ENCODE data around the gene PHOX2A.
"Not testable (repeated sequence)": the region's sequence is repeated elsewhere in the genome, so short reads cannot be mapped to it uniquely, and the experiment has no call there.

The PHOX2A gene

DNA sequence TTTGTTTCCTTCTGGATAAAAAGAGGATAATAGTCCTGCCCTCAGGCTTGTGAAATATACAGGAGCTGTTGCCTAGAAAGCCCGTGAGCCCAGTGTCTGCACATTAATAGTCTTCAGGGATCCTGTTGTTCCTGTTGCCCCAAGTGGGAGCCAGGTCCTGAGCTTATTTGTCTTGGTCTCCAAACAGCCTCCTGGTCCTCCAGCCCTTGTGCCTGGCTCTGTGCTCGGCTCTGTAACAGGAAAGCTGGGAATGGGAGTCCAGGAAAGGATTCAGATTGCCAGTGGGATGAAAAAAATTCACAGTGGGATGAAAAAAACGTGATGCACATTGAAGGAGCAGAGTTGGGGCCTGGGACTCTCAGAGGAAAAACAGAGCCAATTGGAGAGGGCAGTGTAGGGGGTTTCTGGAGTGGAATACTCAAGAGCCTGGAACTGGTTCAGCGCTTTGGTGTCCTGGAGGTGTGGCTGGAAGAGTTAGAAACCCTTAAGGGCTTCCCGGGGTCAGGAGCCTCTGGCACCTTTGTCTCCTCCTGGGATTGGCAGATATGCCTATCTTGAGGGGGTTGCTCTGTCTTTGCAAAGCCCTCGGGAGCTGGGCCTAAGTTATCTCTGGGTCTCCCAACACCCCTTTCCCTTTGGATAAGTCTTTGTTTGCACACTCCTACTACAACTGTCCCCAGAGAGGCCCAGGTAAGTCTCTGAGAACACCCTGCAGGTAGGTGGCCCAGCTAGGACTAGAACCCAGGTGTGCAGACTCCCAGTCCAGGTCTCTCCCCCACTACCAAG, 21.7 kb downstream of the PHOX2A start:
- DNase-seq (ENCODE audit: low read depth in 2 of 2), result no peak

DNA sequence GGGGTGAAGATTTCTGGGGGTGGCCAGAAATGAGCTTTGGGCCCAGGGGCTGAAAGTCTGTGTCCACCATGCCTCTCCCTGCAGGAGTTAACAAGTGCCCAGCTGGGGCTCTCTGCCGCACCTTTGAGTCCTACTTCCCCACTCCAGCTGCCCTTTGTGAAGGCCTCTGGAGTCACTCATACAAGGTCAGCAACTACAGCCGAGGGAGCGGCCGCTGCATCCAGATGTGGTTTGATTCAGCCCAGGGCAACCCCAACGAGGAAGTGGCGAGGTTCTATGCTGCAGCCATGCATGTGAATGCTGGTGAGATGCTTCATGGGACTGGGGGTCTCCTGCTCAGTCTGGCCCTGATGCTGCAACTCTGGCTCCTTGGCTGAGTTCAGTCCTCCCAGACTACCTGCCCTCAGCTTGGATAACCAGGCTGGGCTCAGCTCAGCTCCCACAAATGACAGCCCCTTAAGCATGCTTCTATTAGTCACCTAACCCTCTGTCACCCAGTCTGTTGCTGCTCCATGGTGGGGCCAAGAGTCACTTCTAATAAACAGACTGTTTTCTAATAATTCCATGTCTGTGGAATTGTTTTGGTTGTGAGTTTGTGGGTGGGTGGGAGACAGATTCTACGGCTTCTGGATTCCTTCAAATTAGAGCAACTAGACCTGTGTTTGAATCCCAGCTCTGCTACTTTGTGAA, 22.4 kb downstream of the PHOX2A start:
- DNase-seq (ENCODE audit: low read depth in 2 of 2), result no peak

DNA sequence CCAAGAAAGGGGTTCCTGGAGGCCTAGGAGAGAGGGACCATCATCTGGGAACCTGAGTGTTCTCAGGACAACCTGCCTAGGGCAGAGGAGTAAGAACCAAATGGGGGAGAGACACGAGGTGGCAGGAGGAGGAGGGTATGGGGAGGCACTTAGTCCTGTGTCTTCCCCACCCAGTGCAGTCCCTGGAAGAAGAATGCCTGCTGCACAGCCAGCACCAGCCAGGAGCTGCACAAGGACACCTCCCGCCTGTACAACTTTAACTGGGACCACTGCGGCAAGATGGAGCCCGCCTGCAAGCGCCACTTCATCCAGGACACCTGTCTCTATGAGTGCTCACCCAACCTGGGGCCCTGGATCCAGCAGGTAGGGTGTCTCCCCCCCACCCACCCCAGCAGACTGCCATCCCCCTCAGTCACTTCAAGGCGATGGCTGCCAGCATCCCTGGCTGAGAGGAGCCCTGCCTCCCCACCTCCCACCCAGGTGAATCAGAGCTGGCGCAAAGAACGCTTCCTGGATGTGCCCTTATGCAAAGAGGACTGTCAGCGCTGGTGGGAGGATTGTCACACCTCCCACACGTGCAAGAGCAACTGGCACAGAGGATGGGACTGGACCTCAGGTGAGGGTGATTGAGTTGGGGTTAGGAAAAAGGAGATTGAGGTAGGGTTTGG, 23.1 kb downstream of the PHOX2A start:
- DNase-seq (ENCODE audit: low read depth in 2 of 2), result no peak

DNA sequence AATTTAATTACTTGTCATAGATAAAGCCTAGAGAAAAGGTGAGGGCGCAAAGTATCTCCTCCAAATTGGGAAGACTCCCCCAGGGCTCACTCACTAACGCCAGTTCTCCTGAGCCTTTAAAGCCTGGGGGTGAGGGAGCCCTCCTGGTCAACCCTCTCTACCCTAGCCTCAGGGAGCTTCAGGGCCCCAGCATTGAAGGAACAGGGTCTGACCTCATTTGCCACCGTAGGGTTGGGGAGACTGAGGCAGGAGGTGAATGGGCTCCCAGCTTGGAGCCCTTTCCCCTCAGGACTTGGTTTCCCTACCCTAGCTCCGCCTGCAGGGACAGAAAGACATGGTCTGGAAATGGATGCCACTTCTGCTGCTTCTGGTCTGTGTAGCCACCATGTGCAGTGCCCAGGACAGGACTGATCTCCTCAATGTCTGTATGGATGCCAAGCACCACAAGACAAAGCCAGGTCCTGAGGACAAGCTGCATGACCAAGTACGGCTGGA, 25.7 kb downstream of the PHOX2A start:
- no peak for DNase-seq (ENCODE audit: low read depth in 2 of 2)

DNA sequence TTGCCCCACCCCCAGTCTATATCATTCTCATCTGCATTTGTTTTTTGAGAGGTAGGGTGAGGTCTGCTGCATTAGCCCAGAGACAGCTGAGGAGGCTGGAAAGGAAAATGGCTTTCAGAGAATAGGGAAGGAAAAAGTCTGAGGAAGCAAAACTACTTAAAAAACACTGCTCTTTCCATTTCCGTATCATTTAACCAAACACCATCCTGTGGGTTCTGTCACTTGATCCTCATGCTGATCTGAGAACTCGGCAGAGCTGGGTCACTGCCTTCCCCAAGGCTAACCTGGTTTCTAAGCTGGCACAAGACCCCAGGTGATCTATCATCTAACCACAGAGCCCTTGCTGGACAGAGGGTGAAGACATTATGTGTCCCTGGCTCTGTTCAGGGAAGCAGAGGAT, 26.1 kb downstream of the PHOX2A start:
- DNase-seq (ENCODE audit: low read depth in 2 of 2), result no peak

DNA sequence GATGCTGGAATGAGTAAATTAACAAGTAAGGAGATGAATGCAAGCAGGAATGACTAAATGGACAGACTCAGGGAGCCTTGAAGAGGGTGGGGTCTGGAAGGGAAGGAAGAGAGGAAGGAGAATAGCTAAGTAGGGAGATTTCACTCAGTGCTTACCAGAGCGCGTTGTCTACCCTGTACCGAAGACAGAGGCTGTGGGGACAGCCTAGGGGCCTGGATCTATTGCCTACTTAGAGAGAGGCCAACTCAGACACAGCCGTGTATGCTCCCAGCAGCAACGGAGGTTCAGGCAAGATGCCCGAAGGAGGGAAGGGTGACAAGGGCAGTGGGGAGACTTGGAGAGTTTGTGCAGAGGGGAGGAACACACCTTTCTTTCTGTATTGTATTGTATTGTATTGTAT, 27.3 kb downstream of the PHOX2A start, which contains the start of gene FOLR2:
FOLR2 (plus strand) TSS at position 157 of the 400 bp plus-strand sequence. CDS start 1,791 bp downstream, outside the sequence.
- no peak for DNase-seq (ENCODE audit: low read depth in 2 of 2)

DNA sequence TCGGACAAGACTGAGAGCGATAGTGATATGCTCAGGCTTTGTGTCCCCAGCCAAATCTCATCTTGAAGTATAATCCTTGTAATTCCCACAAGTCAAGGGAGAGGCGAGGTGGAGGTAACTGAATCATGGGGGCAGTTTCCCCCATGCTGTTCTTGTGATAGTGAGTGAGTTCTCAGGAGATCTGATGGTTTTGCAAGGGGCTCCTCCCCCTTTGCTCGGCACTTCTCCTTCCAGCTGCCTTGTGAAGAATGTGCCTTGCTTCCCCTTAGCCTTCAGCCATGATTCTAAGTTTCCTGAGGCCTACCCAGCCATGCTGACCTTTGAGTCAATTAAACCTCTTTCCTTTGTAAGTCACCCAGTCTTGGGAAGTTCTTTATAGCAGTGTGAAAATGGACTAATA, 34.9 kb downstream of the PHOX2A start:
- no peak for DNase-seq (ENCODE audit: low read depth in 2 of 2)

DNA sequence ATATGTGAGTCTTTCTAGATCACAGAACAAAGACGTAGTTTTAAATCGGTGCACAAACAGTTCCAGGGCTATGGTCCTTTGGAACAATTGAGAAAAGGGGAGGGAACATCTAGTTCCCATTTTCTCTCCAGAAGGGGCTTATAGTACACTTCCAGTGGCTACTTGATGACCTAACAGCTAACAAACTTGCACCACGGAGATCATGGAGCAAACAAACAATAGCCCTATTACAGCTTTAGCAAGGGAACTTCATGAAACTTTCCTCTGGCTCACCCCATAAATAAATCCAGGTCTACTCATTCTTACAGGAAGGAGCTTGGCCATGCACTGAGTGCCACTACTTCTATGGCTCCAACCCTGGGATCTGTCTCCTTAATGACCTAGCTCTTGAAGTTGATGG, 35.7 kb downstream of the PHOX2A start:
- DNase-seq (ENCODE audit: low read depth in 2 of 2), result no peak

DNA sequence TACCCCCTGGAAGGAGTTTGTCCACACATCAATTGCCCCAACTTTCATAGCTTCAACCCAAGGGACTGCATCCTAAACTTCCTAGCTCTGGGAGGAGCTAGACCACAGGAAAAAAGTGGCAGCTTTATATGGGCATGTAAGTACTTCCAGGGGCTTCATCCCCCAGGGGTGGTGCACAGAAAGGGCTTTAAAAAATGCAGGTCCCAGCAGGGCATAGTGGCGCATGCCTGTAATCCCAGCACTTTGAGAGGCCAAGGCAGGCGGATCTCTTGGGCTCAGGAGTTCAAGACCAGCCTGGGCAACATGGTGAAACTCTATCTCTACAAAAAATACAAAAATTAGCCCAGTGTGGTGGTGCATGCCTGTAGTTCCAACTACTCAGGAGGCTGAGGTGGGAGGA, 37.2 kb downstream of the PHOX2A start:
- not testable (repeated sequence) for DNase-seq (ENCODE audit: low read depth in 2 of 2)

DNA sequence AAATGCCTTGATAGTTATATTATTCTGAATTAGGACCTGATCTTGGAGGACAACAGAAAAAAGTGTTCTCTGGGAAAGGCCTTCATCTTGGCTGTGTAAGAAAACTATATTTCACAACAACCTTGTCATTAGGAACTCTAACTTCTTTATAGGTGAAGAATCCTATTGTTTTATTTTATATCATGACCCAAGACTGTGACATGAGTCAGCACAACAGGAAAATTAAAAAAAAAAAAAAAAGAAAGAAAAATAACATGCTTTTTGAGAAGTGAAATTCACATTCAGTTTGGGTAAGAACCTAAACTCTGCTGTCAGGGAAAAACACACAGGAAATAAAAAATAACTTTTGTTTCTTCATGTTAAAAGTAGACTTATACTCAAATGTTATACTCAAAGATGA, 39.1 kb downstream of the PHOX2A start:
- DNase-seq (ENCODE audit: low read depth in 2 of 2), result no peak

DNA sequence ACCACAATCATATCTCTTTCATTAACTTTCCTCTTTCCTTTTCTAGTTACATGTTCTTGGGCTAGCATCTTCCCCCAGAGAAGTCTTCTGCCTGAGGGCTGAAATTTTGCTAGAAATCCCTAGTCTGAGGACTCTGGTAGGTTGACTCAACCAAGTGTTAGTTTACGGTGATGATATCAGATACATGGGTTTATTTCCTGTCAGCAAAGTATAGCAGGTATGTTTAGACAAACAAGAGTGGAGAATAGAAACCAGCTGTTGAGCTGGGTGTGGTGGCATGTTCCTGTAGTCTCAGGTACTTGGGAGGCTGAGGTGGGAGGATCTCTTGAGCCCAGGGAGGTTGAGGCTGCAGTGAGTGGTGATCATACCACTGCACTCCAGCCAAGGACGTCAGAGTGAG, 40.8 kb downstream of the PHOX2A start:
- DNase-seq (ENCODE audit: low read depth in 2 of 2), result no peak

DNA sequence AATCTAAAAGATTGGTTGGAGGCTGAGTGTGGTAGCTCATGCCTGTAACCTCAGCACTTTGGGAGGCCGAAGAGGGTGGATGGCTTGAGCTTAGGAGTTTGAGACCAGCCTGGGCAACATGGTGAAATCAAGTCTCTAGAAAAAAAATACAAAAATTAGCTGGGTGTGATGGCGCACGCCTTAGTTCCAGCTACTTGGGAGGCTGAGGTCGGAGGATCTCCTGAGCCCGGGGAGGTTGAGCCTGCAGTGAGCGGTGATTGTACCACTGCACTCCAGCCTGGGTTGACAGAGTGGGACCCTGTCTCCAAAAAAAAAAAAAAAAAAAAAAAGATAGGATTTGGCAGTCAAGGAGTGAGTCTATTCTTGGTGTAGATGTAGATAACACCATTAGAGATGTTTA, 41.4 kb downstream of the PHOX2A start:
- no peak for DNase-seq (ENCODE audit: low read depth in 2 of 2)

DNA sequence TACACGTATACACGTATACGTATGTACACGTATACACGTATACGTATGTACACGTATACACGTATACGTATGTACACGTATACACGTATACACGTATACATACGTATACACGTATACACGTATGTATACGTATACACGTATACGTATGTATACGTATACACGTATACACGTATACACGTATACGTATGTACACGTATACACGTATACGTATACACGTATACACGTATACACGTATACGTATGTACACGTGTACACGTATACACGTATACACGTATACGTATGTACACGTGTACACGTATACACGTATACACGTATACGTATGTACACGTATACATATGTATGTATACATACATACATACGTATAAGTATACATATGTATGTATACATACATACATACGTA, 42.5 kb downstream of the PHOX2A start:
- DNase-seq (ENCODE audit: low read depth in 2 of 2), result not testable (repeated sequence)

DNA sequence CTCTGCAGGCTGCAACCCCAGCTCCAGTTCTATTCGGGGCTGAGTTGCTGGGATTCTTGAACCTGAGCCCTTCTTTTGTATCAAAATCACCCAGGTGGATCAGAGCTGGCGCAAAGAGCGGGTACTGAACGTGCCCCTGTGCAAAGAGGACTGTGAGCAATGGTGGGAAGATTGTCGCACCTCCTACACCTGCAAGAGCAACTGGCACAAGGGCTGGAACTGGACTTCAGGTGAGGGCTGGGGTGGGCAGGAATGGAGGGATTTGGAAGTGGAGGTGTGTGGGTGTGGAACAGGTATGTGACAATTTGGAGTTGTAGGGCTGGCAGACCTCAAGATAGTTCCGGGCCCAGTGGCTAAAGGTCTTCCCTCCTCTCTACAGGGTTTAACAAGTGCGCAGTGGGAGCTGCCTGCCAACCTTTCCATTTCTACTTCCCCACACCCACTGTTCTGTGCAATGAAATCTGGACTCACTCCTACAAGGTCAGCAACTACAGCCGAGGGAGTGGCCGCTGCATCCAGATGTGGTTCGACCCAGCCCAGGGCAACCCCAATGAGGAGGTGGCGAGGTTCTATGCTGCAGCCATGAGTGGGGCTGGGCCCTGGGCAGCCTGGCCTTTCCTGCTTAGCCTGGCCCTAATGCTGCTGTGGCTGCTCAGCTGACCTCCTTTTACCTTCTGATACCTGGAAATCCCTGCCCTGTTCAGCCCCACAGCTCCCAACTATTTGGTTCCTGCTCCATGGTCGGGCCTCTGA, 48.3 kb downstream of the PHOX2A start:
- no peak for DNase-seq (ENCODE audit: low read depth in 2 of 2)

DNA sequence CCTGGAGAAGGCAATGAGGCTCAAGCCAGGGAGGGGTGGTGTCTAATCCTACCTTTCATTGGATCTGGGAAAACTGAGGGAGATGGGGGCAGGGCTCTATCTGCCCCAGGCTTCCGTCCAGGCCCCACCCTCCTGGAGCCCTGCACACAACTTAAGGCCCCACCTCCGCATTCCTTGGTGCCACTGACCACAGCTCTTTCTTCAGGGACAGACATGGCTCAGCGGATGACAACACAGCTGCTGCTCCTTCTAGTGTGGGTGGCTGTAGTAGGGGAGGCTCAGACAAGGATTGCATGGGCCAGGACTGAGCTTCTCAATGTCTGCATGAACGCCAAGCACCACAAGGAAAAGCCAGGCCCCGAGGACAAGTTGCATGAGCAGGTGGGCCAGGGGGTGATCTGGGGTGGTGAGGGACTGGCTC, 52.0 kb downstream of the PHOX2A start, which contains the start of gene FOLR1:
FOLR1 (plus strand) TSS at position 180 of the 421 bp plus-strand sequence; CDS start at position 214, 34 bp downstream.
- no peak for DNase-seq (ENCODE audit: low read depth in 2 of 2)

DNA sequence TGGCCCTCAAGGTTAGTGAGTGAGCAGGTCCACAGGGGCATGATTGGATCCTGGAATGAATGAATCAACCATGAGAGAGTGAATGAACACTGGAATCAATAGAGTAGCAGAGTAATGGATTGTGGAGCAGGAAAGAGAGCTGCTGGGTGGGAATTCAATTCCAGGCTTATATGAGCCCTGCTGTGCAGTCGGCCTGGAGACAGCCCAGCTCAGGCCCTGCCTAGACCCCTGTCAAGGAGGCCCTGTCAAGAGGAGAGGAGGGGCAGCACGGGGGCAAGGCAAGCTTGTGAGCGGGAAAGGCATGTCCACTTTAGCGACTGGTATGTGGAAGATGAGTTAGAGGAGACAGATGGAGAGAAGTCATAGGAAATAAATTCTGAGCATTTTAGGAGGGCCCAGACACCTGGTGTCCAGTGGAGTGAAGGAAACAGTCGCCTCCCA, 53.3 kb downstream of the PHOX2A start:
- no peak for DNase-seq (ENCODE audit: low read depth in 2 of 2)

DNA sequence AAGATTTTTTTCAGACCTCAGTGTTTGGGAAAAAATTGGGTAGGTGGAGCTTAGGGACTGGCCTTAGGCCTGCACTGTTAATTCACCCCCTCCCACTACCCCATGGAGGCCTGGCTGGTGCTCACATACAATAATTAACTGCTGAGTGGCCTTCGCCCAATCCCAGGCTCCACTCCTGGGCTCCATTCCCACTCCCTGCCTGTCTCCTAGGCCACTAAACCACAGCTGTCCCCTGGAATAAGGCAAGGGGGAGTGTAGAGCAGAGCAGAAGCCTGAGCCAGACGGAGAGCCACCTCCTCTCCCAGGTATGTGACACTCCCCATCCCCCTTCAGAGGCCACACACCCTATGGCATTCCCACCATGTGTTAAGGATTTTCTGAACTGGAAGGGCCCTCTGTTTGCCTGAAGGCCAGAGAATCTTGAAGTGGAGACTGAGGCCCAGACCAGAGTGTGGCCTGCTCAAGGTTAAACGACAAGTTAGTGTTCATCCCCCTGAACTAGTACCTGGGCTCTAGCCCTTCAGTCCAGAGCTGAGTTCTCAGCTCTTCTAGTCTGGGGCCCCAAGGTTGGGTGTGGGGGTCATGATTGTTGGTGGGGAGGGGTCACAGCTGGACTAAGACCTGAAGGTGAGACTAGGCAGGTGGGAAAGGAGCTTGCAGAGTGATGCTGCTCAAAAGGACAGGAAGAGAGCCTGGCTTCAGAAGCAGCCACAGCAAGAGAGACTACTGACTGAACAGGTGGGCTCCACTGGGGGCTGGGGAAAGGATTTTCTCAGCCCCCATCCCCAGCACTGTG, 54.3 kb downstream of the PHOX2A start:
- no peak for DNase-seq (ENCODE audit: low read depth in 2 of 2)

Data from fibroblast of skin of left biceps (primary cell).